ENCODE measurements around the gene GPATCH3. TPM values are rescaled to one million over a fixed set of nuclear protein-coding genes. Genes with fewer than 3 reads are reported as not detected.

GPATCH3 gene
- total RNA-seq, 2 donors from 2014 or later, result 13.9 to 14.4 TPM

DNA sequence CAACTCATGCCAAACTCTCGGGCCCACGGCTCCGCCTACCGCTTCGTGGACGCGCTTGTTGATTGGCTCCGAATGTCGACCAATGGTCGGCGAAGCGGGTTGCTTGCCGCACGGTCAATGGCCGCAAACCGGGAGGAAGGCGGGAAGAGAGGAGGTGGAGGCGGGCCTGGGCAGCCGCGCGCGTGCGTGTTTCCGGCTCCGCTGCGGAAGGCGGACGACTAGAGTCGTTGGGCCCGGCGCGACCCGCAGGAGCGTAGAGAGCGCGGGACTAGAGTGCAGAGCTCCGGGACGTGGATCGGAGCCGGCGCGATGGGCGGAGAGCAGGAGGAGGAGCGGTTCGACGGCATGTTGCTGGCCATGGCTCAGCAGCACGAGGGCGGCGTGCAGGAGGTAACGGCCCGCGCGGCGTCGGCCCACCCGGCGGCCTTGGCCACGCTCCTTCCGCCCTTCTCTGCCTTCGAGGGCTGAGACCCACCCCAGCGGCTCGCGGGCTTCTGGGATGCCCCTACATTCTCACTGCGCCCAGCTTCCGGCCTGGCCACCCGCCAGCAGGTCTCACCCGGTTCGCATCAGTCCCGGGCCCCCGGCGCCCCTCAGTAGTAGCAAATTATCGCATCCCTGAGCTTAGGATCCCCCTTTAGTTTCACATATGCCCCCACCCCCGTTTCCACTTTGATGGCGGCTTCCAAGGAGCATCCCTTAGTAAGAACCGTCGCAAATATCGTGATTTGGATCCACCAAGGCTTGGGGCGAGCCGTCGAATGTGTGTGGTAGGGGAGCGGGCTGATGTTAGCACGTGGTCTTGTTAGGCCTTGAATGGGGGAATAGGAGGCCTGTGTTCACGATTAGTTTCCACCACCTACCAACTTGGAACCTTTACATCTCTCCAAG lies 21.5 kb upstream of the GPATCH3 start, which contains the start of gene NUDC:
TSS of gene NUDC (plus strand) at position 204 of the 891 bp plus-strand sequence. CDS start at position 310, 106 bp downstream.
- intact Hi-C loops (cut with DNase I), result no loop called here
- H3K4me1 ChIP-seq, result no peaks in the 10 kb centered on the region
- DNase-seq, result peak; percentile 99
- no peaks in the 10 kb centered on the region for H3K36me3 ChIP-seq
- TF ChIP-seq, protein P1, sequence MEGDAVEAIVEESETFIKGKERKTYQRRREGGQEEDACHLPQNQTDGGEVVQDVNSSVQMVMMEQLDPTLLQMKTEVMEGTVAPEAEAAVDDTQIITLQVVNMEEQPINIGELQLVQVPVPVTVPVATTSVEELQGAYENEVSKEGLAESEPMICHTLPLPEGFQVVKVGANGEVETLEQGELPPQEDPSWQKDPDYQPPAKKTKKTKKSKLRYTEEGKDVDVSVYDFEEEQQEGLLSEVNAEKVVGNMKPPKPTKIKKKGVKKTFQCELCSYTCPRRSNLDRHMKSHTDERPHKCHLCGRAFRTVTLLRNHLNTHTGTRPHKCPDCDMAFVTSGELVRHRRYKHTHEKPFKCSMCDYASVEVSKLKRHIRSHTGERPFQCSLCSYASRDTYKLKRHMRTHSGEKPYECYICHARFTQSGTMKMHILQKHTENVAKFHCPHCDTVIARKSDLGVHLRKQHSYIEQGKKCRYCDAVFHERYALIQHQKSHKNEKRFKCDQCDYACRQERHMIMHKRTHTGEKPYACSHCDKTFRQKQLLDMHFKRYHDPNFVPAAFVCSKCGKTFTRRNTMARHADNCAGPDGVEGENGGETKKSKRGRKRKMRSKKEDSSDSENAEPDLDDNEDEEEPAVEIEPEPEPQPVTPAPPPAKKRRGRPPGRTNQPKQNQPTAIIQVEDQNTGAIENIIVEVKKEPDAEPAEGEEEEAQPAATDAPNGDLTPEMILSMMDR (IDR thresholded peaks at IDR 0.05), result no peak
- peak within 1 kb of the TSS; percentile 89 to 98 for H3K9ac ChIP-seq (ENCODE audit: low read depth in 2 of 2, low read length in 2 of 2)
- H3K9me3 ChIP-seq, result no peaks in the 10 kb centered on the region
- H3K27me3 ChIP-seq, result no peaks in the 10 kb centered on the region
- peak within 1 kb of the TSS; percentile 92 for H3K4me3 ChIP-seq
- H3K27ac ChIP-seq, result peak within 1 kb of the TSS; percentile 78

DNA sequence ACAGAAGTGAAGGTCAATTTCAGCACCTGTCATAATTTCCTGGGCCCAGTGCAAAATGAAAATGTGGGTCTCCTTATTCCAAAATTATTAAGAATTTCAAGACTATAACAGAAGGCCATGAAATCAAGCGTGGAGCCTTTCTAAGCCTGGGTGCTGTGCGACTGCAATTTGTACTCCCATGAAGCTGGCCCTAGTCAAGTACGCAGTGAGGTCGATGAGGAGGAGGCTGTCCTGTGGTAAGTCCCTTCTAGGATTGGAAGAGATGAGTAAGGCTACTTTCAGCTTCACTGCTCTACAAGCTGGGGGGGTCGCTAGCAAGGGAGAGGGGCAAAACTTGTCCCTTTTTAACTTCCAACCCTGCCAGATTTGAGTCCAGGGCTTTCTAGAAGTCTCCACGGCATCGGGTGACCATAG lies 20.9 kb upstream of the GPATCH3 start:
- TF ChIP-seq, protein P1 (IDR thresholded peaks at IDR 0.05), result no peak
- Histone ChIP-seq H3K27ac (peak overlapping the region; percentile 78), H3K36me3 (no peaks in the 10 kb centered on the region), H3K9me3 (no peaks in the 10 kb centered on the region), H3K4me3 (peak overlapping the region; percentile 92), H3K4me1 (no peaks in the 10 kb centered on the region), H3K27me3 (no peaks in the 10 kb centered on the region), H3K9ac (ENCODE audit: low read depth in 2 of 2, low read length in 2 of 2) (peak overlapping the region; percentile 47 to 89)
- no peak for DNase-seq
- intact Hi-C loops (cut with DNase I), result no loop called here

DNA sequence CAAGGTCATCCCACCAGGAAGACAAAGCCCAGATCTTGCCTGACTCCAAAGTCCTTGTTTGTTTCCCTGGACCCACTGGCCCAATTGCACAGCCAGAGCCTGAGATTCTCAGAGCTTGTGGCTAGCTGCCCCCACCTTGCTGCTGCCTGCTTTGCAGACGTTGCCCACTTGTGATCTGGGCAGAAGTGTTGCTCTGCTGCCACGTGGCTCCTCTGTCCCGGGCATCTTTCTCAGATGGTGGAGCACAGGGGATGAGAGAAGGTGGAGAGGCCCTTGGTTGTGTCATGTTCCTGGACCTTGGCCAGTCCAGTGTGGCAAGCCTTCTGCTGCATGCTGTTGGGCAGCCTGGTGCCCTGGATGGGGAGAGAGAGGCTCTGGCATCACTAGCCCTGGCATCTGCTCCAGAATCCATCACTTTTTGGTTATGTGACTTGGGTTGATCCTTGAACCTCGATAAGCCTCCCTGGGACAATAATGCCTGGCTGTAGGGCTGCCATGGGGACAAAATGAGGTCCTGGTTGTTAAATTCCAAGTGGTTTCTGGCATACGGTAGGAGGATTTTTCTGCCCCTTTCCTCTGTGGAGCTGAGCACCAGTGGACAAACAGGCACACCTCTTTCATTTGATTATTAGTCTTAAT lies 15.1 kb upstream of the GPATCH3 start:
- intact Hi-C loops (cut with DNase I), result no loop called here
- no peaks in the 10 kb centered on the region for H3K36me3 ChIP-seq
- H3K9ac ChIP-seq (ENCODE audit: low read depth in 2 of 2, low read length in 2 of 2), result no peak overlapping the region
- no peaks in the 10 kb centered on the region for H3K9me3 ChIP-seq
- DNase-seq, result peak; percentile 58
- H3K4me1 ChIP-seq, result peaks cover 10% of the 10 kb centered on the region
- H3K27me3 ChIP-seq, result no peaks in the 10 kb centered on the region
- TF ChIP-seq, protein P1 (IDR thresholded peaks at IDR 0.05), result no peak
- H3K4me3 ChIP-seq, result no peak overlapping the region
- H3K27ac ChIP-seq, result peak overlapping the region; percentile 77

DNA sequence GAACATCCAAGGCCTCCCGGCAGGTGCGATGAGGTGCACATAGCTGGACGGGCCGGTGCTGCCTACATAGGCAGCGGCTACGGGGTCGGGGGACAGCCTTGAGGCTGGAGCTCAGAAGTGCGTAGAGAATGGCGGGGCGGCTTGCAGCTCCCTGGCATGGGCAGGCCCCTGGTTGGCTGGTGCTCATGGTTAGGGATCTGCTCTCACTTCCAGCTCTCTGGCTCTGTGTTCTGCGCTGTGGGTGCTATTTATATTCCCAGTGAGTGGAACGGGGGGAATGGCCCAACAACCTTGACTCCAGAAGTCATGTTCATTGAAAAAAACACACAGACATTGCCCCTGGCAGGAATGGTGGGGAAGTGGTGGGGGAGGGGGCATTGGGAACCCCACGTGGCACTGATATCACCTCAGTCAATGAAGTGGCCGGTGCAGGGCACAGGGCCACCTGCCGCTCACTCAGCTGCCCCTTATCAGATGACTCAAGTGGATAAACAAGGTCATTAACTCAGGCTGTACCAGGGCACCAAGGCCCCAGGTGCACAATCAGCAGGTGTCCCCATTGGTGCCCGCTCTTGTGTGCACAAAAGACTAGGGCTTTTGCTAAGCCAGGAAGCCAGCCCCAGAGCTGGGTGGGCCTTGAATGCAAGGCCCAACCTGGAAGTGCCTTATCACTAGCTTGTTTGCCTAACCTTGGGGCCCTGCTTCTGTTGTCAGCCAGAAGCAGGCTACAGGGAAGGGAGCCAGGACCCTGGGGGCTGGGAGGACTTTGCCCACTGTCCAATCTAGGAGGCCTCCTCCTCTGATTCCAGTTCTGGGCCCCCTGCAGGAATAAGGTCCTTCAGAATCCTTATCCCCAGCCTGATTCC lies 13.7 kb upstream of the GPATCH3 start, which contains the start of gene NR0B2:
TSS of gene NR0B2 (minus strand) at position 222 of the 866 bp plus-strand sequence. CDS start at position 187, 35 bp downstream.
- Histone ChIP-seq H3K4me3 (no peak within 1 kb of the TSS), H3K9ac (ENCODE audit: low read depth in 2 of 2, low read length in 2 of 2) (peak within 1 kb of the TSS in 1 of 2 donors; percentile 71), H3K9me3 (no peaks in the 10 kb centered on the region), H3K4me1 (peaks cover 14% of the 10 kb centered on the region), H3K36me3 (no peaks in the 10 kb centered on the region), H3K27ac (peak within 1 kb of the TSS; percentile 77), H3K27me3 (no peaks in the 10 kb centered on the region)
- DNase-seq, result peak; percentile 91
- TF ChIP-seq, protein P1 (IDR thresholded peaks at IDR 0.05), result no peak
- intact Hi-C loops (cut with DNase I), result no loop called here

DNA sequence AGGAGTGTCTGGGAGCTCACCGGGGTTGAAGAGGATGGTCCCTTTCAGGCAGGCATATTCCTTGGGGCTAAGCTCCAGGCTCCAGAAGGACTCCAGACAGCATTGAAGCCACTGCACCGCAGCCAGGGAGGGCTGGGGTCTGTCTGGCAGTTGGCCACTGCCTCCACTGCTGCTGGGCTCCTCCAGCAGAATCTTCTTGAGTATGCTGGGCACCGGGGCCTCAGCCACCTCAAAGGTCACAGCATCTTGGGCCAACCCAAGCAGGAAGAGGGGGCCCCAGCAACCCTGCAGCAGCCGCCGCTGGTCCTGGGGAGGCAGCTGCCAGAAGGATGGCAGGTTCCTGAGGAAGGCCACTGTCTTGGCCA lies 13.1 kb upstream of the GPATCH3 start:
- H3K4me3 ChIP-seq, result no peak overlapping the region
- H3K9ac ChIP-seq (ENCODE audit: low read depth in 2 of 2, low read length in 2 of 2), result peak overlapping the region in 1 of 2 donors; percentile 71
- DNase-seq, result no peak
- H3K36me3 ChIP-seq, result no peaks in the 10 kb centered on the region
- peak overlapping the region; percentile 77 for H3K27ac ChIP-seq
- H3K27me3 ChIP-seq, result no peaks in the 10 kb centered on the region
- peaks cover 14% of the 10 kb centered on the region for H3K4me1 ChIP-seq
- no peaks in the 10 kb centered on the region for H3K9me3 ChIP-seq
- TF ChIP-seq, protein P1 (IDR thresholded peaks at IDR 0.05), result no peak
- intact Hi-C loops (cut with DNase I), result no loop called here
